ENCODE data around the gene CEP112.

Gene CEP112

GRCh38 chr17:65893692-65894279, 298.1 kb downstream of the CEP112 start:
- DNase-seq (ENCODE audit: low read depth in 4 of 4, low spot score in 1 of 4), result no peak

- no peak for DNase-seq (ENCODE audit: low read depth in 4 of 4, low spot score in 1 of 4)
Observed at GRCh38 chr17:65892912-65893377, 299.0 kb downstream of the CEP112 start.

DNA sequence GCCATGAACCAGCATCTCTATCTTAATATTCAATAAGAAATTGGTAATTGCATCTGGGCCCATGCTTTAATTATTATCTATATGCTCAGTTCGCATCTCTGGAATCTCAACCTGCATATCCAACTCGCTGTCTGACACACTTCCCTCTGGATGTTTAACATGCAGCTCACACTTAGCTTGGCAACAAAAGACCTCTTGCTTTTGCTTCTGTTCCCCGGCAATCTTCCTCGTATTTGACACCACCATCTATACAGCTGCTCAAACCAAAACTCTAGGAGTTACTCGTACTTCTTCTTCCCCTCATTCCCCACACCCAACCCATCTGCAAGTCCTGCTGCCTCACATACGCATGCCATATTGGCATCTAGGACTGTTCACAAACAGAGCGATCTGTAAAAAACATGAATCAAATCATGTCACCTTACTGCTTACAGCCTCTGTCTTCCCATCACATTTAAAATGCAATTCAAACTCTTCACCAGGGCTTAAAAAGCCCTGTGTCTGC, 300.6 kb downstream of the CEP112 start:
- DNase-seq (ENCODE audit: low read depth in 4 of 4, low spot score in 1 of 4), result no peak

GRCh38 chr17:65888649-65889048, 303.3 kb downstream of the CEP112 start:
- DNase-seq (ENCODE audit: low read depth in 4 of 4, low spot score in 1 of 4), result no peak

DNA sequence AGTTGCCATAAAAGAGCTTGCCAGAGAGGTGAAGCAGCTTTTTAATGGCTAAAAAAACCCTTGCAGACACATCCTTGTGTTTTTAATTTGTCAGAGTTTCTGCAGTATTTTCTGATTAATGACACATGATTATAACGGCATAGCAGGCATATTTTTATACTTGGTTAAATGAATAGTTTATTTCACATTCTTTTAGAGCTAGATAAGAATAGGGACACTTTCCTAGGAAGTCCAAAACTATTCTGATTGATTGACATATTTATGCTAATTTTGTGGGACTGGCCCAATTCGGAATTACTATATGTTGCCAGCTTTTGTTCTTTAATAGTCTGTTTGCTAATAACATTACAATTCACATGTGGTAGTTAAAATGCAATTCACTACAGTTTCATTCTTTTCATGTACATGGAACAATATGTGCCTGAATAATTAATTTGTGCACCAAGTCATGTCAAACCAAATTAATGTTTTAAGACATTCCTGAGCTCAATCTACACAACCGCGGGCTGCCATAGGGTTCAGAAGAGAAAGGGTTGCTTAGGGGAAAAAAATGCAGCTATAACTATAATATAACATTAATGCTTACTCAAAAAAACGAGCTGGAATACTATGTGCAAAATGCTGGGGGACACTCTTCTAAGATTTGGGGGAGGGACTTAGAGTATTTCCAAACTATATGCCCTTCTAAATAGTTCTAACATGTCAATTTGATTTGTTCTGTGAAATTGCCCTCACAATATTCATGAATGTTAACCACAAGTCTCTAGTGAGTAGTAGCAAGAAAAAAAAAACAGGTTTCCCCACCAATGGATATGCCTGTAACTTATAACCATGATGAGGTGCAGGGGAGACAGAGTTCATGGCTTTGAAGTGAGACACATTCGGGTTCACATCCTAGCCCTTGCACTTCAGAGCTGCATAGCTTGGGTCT, 305.4 kb downstream of the CEP112 start:
- no peak for DNase-seq (ENCODE audit: low read depth in 4 of 4, low spot score in 1 of 4)

DNA sequence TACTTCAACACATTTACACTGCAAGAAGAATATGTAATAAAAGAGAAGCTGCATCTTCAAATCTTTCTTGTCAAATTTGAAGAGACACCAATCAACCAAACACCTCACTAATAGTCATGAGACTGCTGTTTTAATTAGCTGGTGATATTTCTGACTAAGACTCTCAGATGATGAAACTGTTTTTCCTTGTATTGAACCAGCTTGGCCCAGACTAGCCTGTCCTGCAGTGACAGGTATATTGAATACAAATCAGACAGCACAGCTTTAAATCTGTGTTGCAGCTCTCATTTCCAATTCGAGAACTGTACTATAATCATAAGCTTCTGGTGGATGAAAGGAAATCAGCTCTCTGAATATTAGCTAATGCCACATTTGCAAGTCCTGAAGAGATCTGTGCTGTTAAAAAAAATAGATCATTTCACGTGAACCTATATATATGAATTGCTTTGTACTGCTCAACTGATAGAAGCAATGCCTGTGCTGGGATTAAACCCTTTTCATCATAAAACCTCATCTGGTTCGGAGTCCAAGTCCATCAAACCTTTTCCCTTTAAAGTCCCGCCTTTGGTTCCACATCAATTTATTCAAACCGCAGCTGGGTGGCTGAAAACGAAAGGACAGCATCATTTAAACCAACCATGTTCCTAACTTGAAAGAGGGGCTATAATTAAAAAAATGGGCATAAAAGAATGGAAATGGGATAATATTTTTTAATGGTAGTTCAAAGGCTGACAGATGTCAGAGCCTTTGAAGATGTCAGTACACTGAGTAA, 306.2 kb downstream of the CEP112 start:
- no peak for DNase-seq (ENCODE audit: low read depth in 4 of 4, low spot score in 1 of 4)

DNA sequence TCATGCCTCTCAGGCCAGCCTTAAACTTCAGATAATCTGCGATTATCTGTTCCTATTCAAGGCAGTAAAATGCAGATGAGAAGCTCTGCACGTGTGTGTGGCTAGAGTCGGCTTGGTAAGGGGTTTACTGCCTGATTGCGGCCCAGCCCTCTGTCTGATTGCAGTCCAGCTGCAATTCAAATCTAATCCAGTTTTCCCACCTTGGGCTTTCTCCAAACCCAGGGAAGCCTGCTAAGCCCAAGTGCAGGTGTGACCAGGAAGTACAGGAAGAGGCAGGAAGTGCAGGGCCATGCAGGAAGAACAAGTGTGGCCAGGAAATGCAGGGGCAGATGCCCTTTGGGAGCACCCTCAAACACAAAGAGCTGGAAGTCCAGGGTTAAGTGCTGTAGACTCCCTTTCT, 314.9 kb downstream of the CEP112 start:
- no peak for DNase-seq (ENCODE audit: low read depth in 4 of 4, low spot score in 1 of 4)

DNA sequence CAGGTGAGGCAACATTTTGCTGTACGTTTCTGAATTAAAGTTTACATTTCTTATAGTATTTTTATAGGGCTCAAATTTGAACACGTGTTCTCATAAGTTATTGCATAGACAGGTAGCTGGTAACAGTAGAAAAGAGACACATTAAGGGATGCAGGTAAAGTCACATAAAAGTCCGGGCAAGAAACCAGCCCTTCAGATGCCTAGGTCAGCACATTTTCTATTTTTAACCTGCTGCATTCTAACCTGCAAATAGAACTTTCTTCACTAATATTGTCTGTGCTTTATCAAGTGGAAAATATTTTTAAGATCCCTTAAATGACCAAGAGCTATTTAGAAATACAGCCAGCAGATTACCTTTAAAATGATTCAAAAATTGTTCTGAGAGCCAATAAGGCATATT, 323.1 kb downstream of the CEP112 start:
- DNase-seq (ENCODE audit: low read depth in 4 of 4, low spot score in 1 of 4), result no peak

- no peak for DNase-seq (ENCODE audit: low read depth in 4 of 4, low spot score in 1 of 4)
Observed at GRCh38 chr17:65867014-65867413, 324.9 kb downstream of the CEP112 start.

- no peak for DNase-seq (ENCODE audit: low read depth in 4 of 4, low spot score in 1 of 4)
Observed at GRCh38 chr17:65865715-65866425, 326.1 kb downstream of the CEP112 start.

DNA sequence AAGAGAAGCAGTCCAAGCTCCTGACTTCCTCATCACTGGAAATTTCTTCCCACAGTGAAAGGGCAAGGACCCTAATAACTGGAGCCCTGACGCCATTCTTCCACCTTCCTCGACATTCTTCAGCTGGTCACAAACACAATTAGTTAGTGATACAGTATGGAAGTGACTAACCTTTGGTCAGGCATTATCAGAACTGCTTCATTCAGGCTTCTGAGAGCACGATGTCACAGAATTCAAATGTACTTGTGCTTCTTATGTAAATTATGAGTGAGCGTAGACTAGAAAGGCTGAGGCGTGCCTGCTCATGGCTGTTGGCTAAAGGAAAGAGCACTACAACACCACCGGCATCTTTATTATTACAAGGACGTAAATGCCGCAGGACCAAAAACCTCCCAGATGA, 327.5 kb downstream of the CEP112 start:
- no peak for DNase-seq (ENCODE audit: low read depth in 4 of 4, low spot score in 1 of 4)

DNA sequence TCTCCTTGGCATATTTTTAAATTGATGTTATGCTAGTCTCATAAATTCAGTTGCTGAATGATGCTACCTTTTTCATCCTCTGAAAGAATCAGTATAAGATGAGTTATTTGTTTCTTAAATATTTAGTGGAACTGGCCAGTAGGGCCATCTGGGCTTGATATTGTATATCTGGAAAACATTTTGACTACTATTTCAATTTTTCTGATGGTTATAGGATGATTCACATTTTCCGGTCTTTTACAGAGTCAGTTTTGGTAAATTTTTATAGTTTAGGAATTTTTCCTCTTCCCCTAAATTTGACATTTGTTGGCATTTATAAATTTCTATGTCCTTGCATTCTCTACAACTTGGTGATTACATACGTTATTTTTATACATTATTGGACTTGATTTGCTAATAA, 334.2 kb downstream of the CEP112 start:
- DNase-seq (ENCODE audit: low read depth in 4 of 4, low spot score in 1 of 4), result no peak

DNA sequence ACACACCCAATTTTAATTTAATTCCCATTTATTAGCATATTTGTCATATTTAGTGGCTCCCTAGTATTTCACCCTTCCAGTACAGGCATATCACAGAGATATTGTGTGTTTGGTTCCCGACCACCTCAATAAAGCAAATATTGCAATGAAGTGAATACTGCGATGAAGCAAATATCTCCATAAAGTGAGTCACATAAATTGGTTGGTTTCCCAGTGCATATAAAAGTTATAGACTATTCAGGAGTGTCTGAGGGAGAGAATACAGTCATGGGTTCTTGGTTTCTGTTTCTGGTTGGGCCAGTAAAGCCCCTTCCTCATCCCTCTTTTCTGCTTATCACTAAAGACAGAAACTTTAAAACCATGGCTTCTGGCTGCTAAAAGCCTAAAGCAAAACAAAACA, 335.1 kb downstream of the CEP112 start:
- DNase-seq (ENCODE audit: low read depth in 4 of 4, low spot score in 1 of 4), result no peak

DNA sequence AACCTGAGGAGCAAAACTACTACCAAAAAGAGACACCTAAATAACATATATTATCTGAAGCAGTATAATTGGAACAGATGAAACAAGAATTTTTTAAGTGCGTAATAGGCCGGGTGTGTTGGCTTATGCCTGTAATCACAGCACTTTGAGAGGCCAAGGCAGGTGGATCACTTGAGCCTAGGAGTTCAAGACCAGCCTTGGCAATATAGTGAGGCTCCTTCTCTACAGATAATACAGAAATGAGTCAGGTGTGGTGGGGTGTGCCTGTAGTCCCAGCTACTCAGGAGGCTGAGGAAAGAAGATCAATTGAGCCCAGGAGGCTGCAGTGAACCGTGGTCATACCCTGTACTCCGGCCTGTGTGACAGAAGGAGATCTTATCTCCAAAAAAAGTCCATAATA, 336.3 kb downstream of the CEP112 start:
- no peak for DNase-seq (ENCODE audit: low read depth in 4 of 4, low spot score in 1 of 4)

GRCh38 chr17:65855245-65855644, 336.7 kb downstream of the CEP112 start:
- no peak for DNase-seq (ENCODE audit: low read depth in 4 of 4, low spot score in 1 of 4)

GRCh38 chr17:65853816-65854215, 338.1 kb downstream of the CEP112 start:
- no peak for DNase-seq (ENCODE audit: low read depth in 4 of 4, low spot score in 1 of 4)

DNA sequence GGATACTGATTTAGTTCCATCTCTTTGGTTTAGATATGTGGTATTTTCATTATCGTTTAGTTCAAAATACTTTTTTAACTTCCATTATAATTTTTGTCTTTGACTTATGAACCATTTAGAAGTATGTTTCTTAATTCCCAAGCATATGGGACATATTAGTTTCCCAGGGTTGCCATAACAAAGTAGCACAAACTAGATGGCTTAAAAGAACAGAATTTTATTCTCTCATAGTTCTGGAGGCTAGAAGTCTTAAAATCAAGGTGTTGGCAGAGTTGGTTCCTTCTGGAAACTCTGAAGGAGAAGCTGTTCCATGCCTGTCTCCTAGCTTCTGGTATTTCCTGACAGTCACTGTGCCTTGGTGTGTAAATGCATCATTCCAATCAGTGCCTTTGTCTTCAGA, 339.0 kb downstream of the CEP112 start:
- no peak for DNase-seq (ENCODE audit: low read depth in 4 of 4, low spot score in 1 of 4)

DNA sequence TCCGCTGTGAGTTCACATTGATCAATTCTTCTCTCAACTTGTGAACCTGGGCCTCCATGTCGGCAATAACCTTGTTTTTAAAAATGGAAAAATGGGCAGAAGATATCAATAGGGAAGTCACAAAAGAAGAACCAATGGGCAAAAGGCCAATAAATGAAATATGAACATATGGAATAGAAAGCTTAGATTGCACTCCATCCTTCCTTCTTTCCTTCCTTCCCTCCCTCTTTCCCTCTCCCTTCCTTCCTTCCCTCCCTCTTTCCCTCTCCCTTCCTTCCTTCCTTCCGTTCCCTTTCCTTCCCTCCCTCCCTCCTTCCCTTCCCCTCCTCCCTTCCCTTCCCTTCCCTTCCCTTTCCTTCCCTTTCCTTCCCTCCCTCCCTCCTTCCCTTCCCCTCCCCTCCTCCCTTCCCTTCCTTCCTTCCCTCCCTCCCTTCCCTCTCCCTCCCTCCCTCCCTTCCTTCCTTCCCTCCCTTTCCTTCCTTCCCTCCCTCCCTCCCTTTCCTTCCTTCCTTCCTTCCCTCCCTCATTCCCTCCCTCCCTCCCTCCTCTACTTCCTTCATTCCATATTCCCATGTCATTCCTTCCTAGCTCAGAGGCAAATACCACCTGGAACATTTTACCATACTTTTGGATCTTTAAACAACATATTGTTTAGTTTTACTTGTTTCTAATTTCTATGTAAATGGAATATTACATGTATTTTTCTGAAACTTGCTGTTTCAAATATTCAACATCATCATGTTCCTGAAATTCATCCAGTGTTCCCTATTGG, 339.8 kb downstream of the CEP112 start:
- DNase-seq (ENCODE audit: low read depth in 4 of 4, low spot score in 1 of 4), result no peak

DNA sequence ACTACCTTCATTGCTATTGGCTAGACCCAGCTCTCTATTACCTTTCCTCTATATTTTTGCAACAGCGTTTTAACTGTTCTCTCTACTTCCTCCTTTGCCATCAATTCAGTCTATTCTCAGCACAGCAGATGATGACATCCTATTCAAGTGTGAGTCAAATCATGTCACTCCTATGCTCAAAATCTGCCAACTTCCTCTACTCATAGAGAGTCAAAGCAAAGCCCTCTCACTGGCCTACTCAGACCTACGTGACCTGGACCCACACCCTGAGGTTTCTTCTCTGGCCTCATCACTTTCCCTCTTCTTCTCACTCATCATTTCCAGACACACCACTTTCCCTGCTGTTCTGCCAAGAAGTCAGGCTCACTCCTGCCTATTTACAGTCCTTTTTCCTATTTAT, 341.4 kb downstream of the CEP112 start:
- no peak for DNase-seq (ENCODE audit: low read depth in 4 of 4, low spot score in 1 of 4)

DNA sequence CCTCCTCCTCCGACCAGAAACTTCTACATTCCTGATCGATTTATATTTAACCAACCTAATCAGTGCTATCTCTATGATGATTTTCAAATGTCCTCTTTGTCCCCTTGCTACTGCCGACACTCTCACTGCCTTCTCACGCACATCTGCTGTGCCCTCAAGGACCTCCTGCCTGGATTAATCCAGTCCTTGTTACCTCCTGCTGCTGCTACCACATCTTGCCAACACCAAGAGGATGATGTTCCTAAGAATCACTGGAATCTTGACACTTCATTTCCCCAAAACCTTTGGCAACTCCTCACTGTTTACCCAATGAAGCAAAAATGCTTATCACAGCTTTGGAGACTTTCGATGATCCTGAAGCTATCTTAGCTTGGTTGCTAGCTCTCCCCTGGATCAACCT, 343.2 kb downstream of the CEP112 start:
- no peak for DNase-seq (ENCODE audit: low read depth in 4 of 4, low spot score in 1 of 4)

Measured in stimulated activated CD4-positive, alpha-beta T cell treated with anti-CD3 and anti-CD28 coated beads, Interleukin-1b, Interleukin-23, amount 100 ng/mL, for 24 hours (primary cell).